ENCODE measurements around the gene INTS6. TPM values are rescaled to one million over a fixed set of nuclear protein-coding genes. Genes with fewer than 3 reads are reported as not detected.

INTS6 gene
- total RNA-seq, 4 donors from 2014 or later: 30.8 to 60.1 (median 45.5) TPM

- no peak overlapping the region for H3K4me3 ChIP-seq
- H3K4me1 ChIP-seq: no peaks in the 10 kb centered on the region
- no peaks in the 10 kb centered on the region for H3K27me3 ChIP-seq
- no peaks in the 10 kb centered on the region for H3K36me3 ChIP-seq
- TF ChIP-seq EP300 (IDR thresholded peaks at IDR 0.05): no peak
- TF ChIP-seq, protein P1, sequence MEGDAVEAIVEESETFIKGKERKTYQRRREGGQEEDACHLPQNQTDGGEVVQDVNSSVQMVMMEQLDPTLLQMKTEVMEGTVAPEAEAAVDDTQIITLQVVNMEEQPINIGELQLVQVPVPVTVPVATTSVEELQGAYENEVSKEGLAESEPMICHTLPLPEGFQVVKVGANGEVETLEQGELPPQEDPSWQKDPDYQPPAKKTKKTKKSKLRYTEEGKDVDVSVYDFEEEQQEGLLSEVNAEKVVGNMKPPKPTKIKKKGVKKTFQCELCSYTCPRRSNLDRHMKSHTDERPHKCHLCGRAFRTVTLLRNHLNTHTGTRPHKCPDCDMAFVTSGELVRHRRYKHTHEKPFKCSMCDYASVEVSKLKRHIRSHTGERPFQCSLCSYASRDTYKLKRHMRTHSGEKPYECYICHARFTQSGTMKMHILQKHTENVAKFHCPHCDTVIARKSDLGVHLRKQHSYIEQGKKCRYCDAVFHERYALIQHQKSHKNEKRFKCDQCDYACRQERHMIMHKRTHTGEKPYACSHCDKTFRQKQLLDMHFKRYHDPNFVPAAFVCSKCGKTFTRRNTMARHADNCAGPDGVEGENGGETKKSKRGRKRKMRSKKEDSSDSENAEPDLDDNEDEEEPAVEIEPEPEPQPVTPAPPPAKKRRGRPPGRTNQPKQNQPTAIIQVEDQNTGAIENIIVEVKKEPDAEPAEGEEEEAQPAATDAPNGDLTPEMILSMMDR (IDR thresholded peaks at IDR 0.05): no peak
- TF ChIP-seq POLR2A (IDR thresholded peaks at IDR 0.05): no peak
- H3K9me3 ChIP-seq: peaks cover 0 to 7% (median 0%) of the 10 kb centered on the region in 4 donors
- H3K27ac ChIP-seq: no peak overlapping the region
- no peak for DNase-seq (ENCODE audit: low spot score in 2 of 2)
- WGBS, 2 donors: 49 to 55% methylated on average over 2 of the region's 2 CpGs
Observed at GRCh38 chr13:51479199-51479523, 26.3 kb upstream of the INTS6 start.

GRCh38 chr13:51478418-51479198, 25.8 kb upstream of the INTS6 start:
- H3K27ac ChIP-seq: no peak overlapping the region
- H3K27me3 ChIP-seq: no peaks in the 10 kb centered on the region
- H3K4me3 ChIP-seq: no peak overlapping the region
- no peak for DNase-seq (ENCODE audit: low spot score in 2 of 2)
- TF ChIP-seq, protein P1 (IDR thresholded peaks at IDR 0.05): no peak
- no peak for TF ChIP-seq EP300 (IDR thresholded peaks at IDR 0.05)
- TF ChIP-seq POLR2A (IDR thresholded peaks at IDR 0.05): no peak
- no peaks in the 10 kb centered on the region for H3K4me1 ChIP-seq
- no peaks in the 10 kb centered on the region for H3K36me3 ChIP-seq
- H3K9me3 ChIP-seq: peaks cover 0 to 6% (median 0%) of the 10 kb centered on the region in 4 donors
- WGBS, 2 donors: 55 to 76% methylated on average over 8 of the region's 8 CpGs

GRCh38 chr13:51477653-51478324, 25.0 kb upstream of the INTS6 start:
- TF ChIP-seq, protein P1 (IDR thresholded peaks at IDR 0.05): no peak
- no peak for TF ChIP-seq POLR2A (IDR thresholded peaks at IDR 0.05)
- no peak for TF ChIP-seq EP300 (IDR thresholded peaks at IDR 0.05)

DNA sequence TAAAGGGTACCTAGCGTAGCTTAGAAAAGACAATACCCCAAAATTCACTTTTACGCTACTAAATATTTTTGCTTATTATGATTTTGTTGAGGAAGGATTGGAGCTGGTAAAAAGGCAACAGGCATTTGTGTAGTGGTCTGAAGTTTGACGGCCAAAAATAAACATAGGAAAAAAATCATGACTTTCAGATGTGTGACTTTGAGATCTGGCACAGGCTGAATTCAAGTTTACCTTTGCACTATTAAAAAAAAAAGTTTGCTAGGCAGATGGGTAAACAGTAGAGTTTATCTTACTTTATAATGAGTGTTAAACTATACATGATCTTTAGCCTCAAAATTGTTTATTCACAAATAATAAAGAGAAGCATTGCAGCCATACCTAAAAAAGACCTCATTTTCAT, 24.3 kb upstream of the INTS6 start:
- Histone ChIP-seq H3K36me3 (no peaks in the 10 kb centered on the region), H3K4me1 (no peaks in the 10 kb centered on the region), H3K27ac (no peak overlapping the region), H3K4me3 (no peak overlapping the region), H3K9me3 (no peaks in the 10 kb centered on the region), H3K27me3 (no peaks in the 10 kb centered on the region)
- WGBS, 2 donors: 76 to 83% methylated on average over 3 of the region's 3 CpGs
- TF ChIP-seq POLR2A (IDR thresholded peaks at IDR 0.05) (no peak), EP300 (IDR thresholded peaks at IDR 0.05) (no peak)
- TF ChIP-seq, protein P1 (IDR thresholded peaks at IDR 0.05): no peak
- DNase-seq (ENCODE audit: low spot score in 2 of 2): no peak

More at GRCh38 chr13:51477653-51478324, 25.0 kb upstream of the INTS6 start:
- Histone ChIP-seq H3K9me3 (no peaks in the 10 kb centered on the region), H3K4me3 (no peak overlapping the region), H3K27me3 (no peaks in the 10 kb centered on the region), H3K4me1 (no peaks in the 10 kb centered on the region), H3K36me3 (no peaks in the 10 kb centered on the region), H3K27ac (no peak overlapping the region)
- WGBS, 2 donors: 80 to 83% methylated on average over 2 of the region's 2 CpGs
- DNase-seq (ENCODE audit: low spot score in 2 of 2): no peak
